ENCODE results near the gene SUPT4H1. TPM values are rescaled to one million over a fixed set of nuclear protein-coding genes. Genes with fewer than 3 reads are reported as not detected.

The SUPT4H1 gene
- total RNA-seq, 2 donors from 2014 or later, result 41.3 to 50.6 TPM

GRCh38 chr17:58315750-58316149, 36.3 kb downstream of the SUPT4H1 start:
- no peak overlapping the region for H3K27ac Mint-ChIP-seq

GRCh38 chr17:58315281-58315711, 36.7 kb downstream of the SUPT4H1 start:
- Mint-ChIP-seq H3K4me3 (no peak overlapping the region), H3K36me3 (ENCODE audit: low read depth) (no peaks in the 10 kb centered on the region), H3K4me1 (peaks cover 7% of the 10 kb centered on the region), H3K27me3 (no peaks in the 10 kb centered on the region), H3K27ac (no peak overlapping the region)
- ATAC-seq (no peak), DNase-seq (no peak)
- no peaks in the 10 kb centered on the region for H3K9me3 ChIP-seq (ENCODE audit: control insufficient read depth, low read length, poor library complexity, severe bottlenecking)

More at GRCh38 chr17:58315750-58316149, 36.3 kb downstream of the SUPT4H1 start:
- no peaks in the 10 kb centered on the region for H3K27me3 Mint-ChIP-seq
- no peaks in the 10 kb centered on the region for H3K36me3 Mint-ChIP-seq (ENCODE audit: low read depth)
- no peak for ATAC-seq
- peaks cover 8% of the 10 kb centered on the region for H3K4me1 Mint-ChIP-seq
- no peak overlapping the region for H3K4me3 Mint-ChIP-seq
- H3K9me3 ChIP-seq (ENCODE audit: control insufficient read depth, low read length, poor library complexity, severe bottlenecking), result no peaks in the 10 kb centered on the region
- no peak for DNase-seq

DNA sequence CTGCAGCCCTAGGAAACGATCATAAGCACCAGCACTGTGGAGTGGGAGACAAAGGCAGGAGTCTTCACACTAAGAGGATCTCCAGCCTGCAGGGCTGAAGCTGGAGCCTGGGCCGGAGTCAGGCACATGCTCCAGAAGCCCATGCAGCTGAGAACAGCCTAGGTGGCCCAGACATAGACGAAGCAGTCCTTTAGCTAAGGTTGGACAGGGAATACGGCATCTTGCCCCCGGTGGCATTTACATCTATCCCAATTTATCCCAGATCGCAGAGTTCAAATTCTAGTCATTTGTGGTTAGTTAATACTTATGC, 37.3 kb downstream of the SUPT4H1 start:
- no peak for DNase-seq
- ATAC-seq, result no peak
- Mint-ChIP-seq H3K27ac (peak overlapping the region; percentile 83), H3K4me1 (peaks cover 7% of the 10 kb centered on the region), H3K27me3 (no peaks in the 10 kb centered on the region), H3K36me3 (ENCODE audit: low read depth) (no peaks in the 10 kb centered on the region), H3K4me3 (no peak overlapping the region)
- no peaks in the 10 kb centered on the region for H3K9me3 ChIP-seq (ENCODE audit: control insufficient read depth, low read length, poor library complexity, severe bottlenecking)

DNA sequence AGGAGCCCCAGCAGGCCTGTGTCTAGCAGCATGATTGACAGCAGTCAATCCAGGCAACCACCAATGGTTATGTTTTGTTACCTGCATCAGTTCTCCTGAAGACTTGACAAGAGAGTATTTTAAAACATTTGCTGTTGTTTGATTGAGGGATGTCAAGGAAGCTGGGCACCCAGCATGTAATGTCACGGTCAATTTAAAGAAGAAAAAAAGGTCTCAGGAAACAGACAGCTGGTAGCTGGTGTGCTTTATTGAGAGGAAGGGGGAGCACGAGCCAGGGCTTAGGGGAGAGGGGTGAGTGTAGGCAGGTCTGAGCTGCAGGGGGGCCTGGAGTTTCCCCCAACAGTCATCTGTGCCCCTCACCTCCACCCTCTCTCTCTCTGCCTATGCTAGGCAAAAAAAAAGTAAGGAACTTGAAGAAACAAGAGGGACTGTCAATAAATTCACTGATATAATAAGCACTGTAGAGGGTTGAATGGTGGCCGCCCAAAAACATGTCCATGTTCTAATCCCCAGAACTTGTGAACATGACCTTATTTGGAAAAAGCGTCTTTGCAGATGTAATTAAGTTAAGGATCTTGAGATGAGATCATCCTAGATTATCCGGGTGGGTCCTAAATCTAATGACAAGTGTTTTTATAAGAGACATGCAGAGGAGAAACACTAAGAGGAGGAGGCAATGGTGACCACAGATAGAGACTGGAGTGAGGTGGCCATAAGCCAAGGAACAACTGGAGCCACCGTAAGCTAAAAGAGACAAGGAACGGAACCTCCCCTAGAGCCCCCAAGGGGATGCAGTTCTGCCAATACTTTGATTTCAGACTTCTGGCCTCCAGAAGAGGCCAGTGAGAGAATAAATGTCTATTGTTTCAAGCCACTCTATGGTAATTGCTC, 37.9 kb downstream of the SUPT4H1 start:
- ATAC-seq, result no peak
- no peak for DNase-seq
- H3K27ac Mint-ChIP-seq, result peak overlapping the region; percentile 83
- H3K4me3 Mint-ChIP-seq, result no peak overlapping the region
- H3K36me3 Mint-ChIP-seq (ENCODE audit: low read depth), result no peaks in the 10 kb centered on the region
- peaks cover 7% of the 10 kb centered on the region for H3K4me1 Mint-ChIP-seq
- no peaks in the 10 kb centered on the region for H3K9me3 ChIP-seq (ENCODE audit: control insufficient read depth, low read length, poor library complexity, severe bottlenecking)
- H3K27me3 Mint-ChIP-seq, result no peaks in the 10 kb centered on the region

- H3K9me3 ChIP-seq (ENCODE audit: control insufficient read depth, low read length, poor library complexity, severe bottlenecking), result no peaks in the 10 kb centered on the region
- DNase-seq, result no peak
- Mint-ChIP-seq H3K4me3 (peak overlapping the region; percentile 36), H3K27me3 (no peaks in the 10 kb centered on the region), H3K27ac (peak overlapping the region; percentile 6), H3K4me1 (peaks cover 7% of the 10 kb centered on the region), H3K36me3 (ENCODE audit: low read depth) (no peaks in the 10 kb centered on the region)
- no peak for ATAC-seq
Observed at GRCh38 chr17:58312829-58313228, 39.2 kb downstream of the SUPT4H1 start.

GRCh38 chr17:58312021-58312630, 39.9 kb downstream of the SUPT4H1 start:
- Mint-ChIP-seq H3K27me3 (no peaks in the 10 kb centered on the region), H3K4me3 (peak overlapping the region; percentile 36), H3K4me1 (no peaks in the 10 kb centered on the region), H3K36me3 (ENCODE audit: low read depth) (no peaks in the 10 kb centered on the region), H3K27ac (no peak overlapping the region)
- ATAC-seq (no peak), DNase-seq (no peak)
- no peaks in the 10 kb centered on the region for H3K9me3 ChIP-seq (ENCODE audit: control insufficient read depth, low read length, poor library complexity, severe bottlenecking)

- no peaks in the 10 kb centered on the region for H3K4me1 Mint-ChIP-seq
- no peak overlapping the region for H3K27ac Mint-ChIP-seq
- DNase-seq (no peak), ATAC-seq (no peak)
- no peaks in the 10 kb centered on the region for H3K9me3 ChIP-seq (ENCODE audit: control insufficient read depth, low read length, poor library complexity, severe bottlenecking)
- no peak overlapping the region for H3K4me3 Mint-ChIP-seq
- no peaks in the 10 kb centered on the region for H3K36me3 Mint-ChIP-seq (ENCODE audit: low read depth)
- no peaks in the 10 kb centered on the region for H3K27me3 Mint-ChIP-seq
Observed at GRCh38 chr17:58311429-58311894, 40.5 kb downstream of the SUPT4H1 start.

- no peaks in the 10 kb centered on the region for H3K4me1 Mint-ChIP-seq
- ATAC-seq (no peak), DNase-seq (no peak)
- H3K36me3 Mint-ChIP-seq (ENCODE audit: low read depth), result no peaks in the 10 kb centered on the region
- H3K4me3 Mint-ChIP-seq, result no peak overlapping the region
- H3K27me3 Mint-ChIP-seq, result no peaks in the 10 kb centered on the region
- H3K9me3 ChIP-seq (ENCODE audit: control insufficient read depth, low read length, poor library complexity, severe bottlenecking), result no peaks in the 10 kb centered on the region
- no peak overlapping the region for H3K27ac Mint-ChIP-seq
Observed at GRCh38 chr17:58310511-58311428, 41.2 kb downstream of the SUPT4H1 start.

GRCh38 chr17:58309918-58310259, 42.1 kb downstream of the SUPT4H1 start:
- Mint-ChIP-seq H3K4me3 (no peak overlapping the region), H3K36me3 (ENCODE audit: low read depth) (no peaks in the 10 kb centered on the region), H3K27me3 (no peaks in the 10 kb centered on the region), H3K4me1 (no peaks in the 10 kb centered on the region), H3K27ac (no peak overlapping the region)
- no peaks in the 10 kb centered on the region for H3K9me3 ChIP-seq (ENCODE audit: control insufficient read depth, low read length, poor library complexity, severe bottlenecking)
- DNase-seq, result no peak
- ATAC-seq, result no peak

GRCh38 chr17:58308985-58309917, 42.8 kb downstream of the SUPT4H1 start:
- DNase-seq, result no peak
- H3K9me3 ChIP-seq (ENCODE audit: control insufficient read depth, low read length, poor library complexity, severe bottlenecking), result no peaks in the 10 kb centered on the region
- H3K4me3 Mint-ChIP-seq, result no peak overlapping the region
- no peaks in the 10 kb centered on the region for H3K27me3 Mint-ChIP-seq
- no peak for ATAC-seq
- peaks cover under 1% of the 10 kb centered on the region for H3K4me1 Mint-ChIP-seq
- no peak overlapping the region for H3K27ac Mint-ChIP-seq
- H3K36me3 Mint-ChIP-seq (ENCODE audit: low read depth), result no peaks in the 10 kb centered on the region

DNA sequence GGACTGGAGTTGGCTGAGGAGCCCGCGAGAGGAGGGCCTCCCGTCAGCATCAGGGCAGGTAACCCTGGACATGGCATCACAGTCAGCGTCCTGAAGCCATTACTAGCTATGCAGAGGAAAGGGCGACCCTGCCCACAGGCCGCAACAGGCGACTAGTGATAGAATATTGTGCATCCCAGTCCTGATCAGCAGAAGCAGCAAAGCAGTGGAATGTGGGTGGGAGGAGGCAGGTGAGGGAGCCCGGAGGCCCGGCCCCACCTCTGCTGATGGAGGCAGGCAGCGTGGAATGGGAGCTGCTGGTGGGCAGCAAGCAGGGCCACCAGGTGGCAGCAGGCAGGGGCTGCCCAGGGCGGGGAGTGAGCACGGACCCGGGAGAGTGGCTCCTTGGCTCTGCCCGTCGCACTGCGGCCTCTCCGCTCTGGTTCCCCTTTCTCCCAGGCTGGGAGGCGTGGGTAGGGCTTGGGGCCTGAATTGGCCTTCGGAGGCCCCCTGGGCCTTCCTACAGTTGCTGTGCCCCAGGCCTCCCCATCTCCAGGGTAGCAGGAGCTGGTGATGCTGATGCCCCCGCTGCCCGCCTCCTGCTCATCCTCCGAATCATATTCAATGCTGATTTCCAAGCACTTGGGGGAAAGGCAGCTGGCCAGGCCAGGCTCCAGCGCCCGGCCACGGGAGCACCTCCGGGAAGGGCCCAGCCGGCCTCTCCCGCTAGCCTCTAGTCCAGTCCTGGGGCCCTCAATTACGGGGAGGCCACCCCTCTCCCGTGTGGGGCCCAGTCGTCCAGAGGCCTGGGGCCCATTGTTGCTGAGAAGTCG, 43.6 kb downstream of the SUPT4H1 start:
- DNase-seq (no peak), ATAC-seq (no peak)
- no peaks in the 10 kb centered on the region for H3K9me3 ChIP-seq (ENCODE audit: control insufficient read depth, low read length, poor library complexity, severe bottlenecking)
- Mint-ChIP-seq H3K27ac (no peak overlapping the region), H3K4me1 (peaks cover 4% of the 10 kb centered on the region), H3K4me3 (no peak overlapping the region), H3K36me3 (ENCODE audit: low read depth) (no peaks in the 10 kb centered on the region), H3K27me3 (no peaks in the 10 kb centered on the region)
